GM21526 (cell line): ENCODE results near the gene RGS11.

ENCODE experiments used
- ATAC-seq: cut with Tn5 transposase; IDR thresholded peaks from one replicate; pipeline ENCODE4 v1.9.1; 2021; ENCODE audit warnings: moderate library complexity; ENCODE audit not compliant: unreplicated experiment, low FRiP score

Gene RGS11

GRCh38 chr16:297832-298231 is 22.1 kb upstream of the RGS11 start:
- ATAC-seq, result no peak

- no peak for ATAC-seq
These were observed 21.2 kb upstream of the RGS11 start for GRCh38 chr16:296806-297510.

GRCh38 chr16:296276-296675 is 20.5 kb upstream of the RGS11 start:
- ATAC-seq, result no peak

- no peak for ATAC-seq
These were observed 17.5 kb upstream of the RGS11 start for GRCh38 chr16:293043-293775.

GRCh38 chr16:291539-291938 is 15.8 kb upstream of the RGS11 start:
- no peak for ATAC-seq

GRCh38 chr16:290681-291405 is 15.1 kb upstream of the RGS11 start:
- ATAC-seq, result no peak

- ATAC-seq, result no peak
These were observed 14.4 kb upstream of the RGS11 start for GRCh38 chr16:290015-290680.

- ATAC-seq, result no peak
These were observed 13.8 kb upstream of the RGS11 start for GRCh38 chr16:289395-289997.

GRCh38 chr16:287981-288920 is 12.5 kb upstream of the RGS11 start:
- ATAC-seq, result no peak

- no peak for ATAC-seq
These were observed 11.6 kb upstream of the RGS11 start for GRCh38 chr16:287298-287811.

GRCh38 chr16:286491-287297 is 10.9 kb upstream of the RGS11 start:
- ATAC-seq, result no peak

- ATAC-seq, result no peak
These were observed 9.7 kb upstream of the RGS11 start for GRCh38 chr16:285146-286055.

- no peak for ATAC-seq
These were observed 8.7 kb upstream of the RGS11 start for GRCh38 chr16:284204-285120.

GRCh38 chr16:283033-283805 is 7.5 kb upstream of the RGS11 start, which contains the start of gene PDIA2:
TSS of gene PDIA2 (plus strand) at chr16:283164. CDS start at chr16:283170, 6 bp downstream.
- ATAC-seq, result no peak

- ATAC-seq, result no peak
These were observed 6.7 kb upstream of the RGS11 start for GRCh38 chr16:282491-282890.
